Stimulated activated CD4-positive, alpha-beta T cell treated with anti-CD3 and anti-CD28 coated beads, TNF-alpha, amount 100 ng/mL, for 1 hour (primary cell): ENCODE results near the gene RAPGEF6.
"Not testable (repeated sequence)": the region's sequence is repeated elsewhere in the genome, so short reads cannot be mapped to it uniquely, and the experiment has no call there.

Experiments
- DNase-seq, 3 donors: peaks; one replicate each; pipeline ENCODE4 v3.0.0-alpha.2; 2020; ENCODE audit warnings: low read depth in 3 of 3, low spot score in 1 of 3

Gene RAPGEF6

GRCh38 chr5:131608597-131608996 lies 26.4 kb downstream of the RAPGEF6 start:
- DNase-seq = no peak

DNA sequence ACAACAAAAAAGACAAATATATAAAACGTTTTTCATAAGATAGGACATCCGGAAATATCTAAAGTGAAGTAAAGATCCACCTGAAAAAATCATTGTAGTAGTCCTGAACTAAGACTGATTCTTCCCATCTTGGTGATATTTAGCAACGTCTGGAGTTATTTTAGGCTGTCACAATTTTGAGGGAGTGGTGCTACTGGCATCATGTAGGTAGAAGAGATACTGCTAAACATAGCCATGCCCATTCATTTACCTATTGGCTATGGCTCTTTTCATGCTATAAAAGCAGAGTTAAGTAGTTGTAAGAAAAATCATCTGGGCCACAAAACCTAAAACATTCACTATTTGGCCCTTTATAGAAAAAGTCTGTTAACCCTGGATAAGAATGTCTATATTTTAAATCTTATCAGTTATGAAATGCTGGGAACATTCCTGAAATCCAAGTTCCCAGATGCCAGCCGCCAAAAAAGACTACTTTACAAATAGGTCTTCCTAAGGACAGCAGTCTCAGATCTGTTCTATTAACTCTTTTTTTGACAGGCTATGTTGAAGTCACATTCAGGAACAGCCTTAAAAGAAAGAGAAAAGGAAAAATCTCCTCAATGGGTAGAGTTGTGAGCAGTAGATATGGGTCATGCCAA lies 27.0 kb downstream of the RAPGEF6 start:
- no peak for DNase-seq

DNA sequence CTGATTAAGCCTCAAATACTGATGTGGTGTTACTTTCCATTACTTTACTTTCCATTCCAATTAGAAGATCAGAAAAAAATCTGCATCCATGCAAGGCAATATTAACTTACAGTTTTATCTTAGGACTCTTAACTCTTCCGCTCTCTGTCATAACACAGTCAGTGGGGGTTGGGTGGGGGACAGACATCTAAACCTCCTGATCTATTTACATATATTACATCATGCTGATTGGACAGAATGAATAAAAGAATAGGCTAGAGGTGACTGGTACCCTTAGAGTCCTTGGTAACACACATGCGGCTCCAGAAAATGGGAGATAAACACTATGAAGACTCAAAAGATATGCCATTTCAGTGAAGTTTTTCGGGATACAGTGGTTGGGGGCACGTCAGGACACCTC lies 27.6 kb downstream of the RAPGEF6 start:
- DNase-seq = no peak

DNA sequence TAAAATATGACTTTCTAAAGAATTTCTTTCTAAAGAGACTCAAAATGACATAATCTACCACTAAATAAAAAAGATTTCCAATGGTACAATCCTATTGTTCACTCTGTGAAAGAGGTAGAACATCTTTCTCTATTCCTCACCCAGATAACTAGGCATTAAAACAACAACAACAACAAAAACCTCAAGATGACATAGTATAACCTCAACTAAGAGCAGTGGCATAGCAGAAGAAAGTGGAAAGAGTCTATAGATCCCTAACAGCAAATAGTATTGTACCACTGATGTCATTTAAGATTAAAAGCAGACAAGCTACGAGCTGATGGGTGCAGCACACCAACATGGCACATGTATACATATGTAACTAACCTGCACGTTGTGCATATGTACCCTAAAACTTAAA lies 29.9 kb downstream of the RAPGEF6 start:
- DNase-seq = no peak

- DNase-seq = no peak
These were observed 39.7 kb downstream of the RAPGEF6 start for GRCh38 chr5:131595088-131596033.

GRCh38 chr5:131593921-131594320 lies 41.1 kb downstream of the RAPGEF6 start:
- DNase-seq = no peak

- not testable (repeated sequence) for DNase-seq
These were observed 41.6 kb downstream of the RAPGEF6 start for GRCh38 chr5:131593436-131593835.

- DNase-seq = no peak
These were observed 45.3 kb downstream of the RAPGEF6 start for GRCh38 chr5:131589510-131590348.

- DNase-seq = no peak
These were observed 47.5 kb downstream of the RAPGEF6 start for GRCh38 chr5:131587541-131587940.

DNA sequence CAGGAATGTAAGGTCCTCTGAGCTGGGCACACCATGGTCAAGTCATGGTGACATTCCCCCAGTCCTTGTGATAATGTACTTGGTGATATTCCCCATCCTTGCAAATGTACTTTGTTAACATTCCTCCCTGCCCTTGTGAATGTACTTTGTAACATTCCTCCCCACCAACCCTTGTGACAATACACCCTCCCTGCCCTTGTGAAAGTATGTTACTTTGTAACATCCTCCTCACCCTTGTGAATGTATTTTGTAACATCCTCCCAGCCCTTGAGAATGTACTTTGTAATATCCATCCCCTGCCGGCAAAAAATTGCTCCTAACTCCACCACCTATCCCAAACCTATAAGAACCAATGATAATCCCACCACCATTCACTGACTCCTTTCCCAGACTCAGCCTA lies 53.3 kb downstream of the RAPGEF6 start:
- DNase-seq = no peak

DNA sequence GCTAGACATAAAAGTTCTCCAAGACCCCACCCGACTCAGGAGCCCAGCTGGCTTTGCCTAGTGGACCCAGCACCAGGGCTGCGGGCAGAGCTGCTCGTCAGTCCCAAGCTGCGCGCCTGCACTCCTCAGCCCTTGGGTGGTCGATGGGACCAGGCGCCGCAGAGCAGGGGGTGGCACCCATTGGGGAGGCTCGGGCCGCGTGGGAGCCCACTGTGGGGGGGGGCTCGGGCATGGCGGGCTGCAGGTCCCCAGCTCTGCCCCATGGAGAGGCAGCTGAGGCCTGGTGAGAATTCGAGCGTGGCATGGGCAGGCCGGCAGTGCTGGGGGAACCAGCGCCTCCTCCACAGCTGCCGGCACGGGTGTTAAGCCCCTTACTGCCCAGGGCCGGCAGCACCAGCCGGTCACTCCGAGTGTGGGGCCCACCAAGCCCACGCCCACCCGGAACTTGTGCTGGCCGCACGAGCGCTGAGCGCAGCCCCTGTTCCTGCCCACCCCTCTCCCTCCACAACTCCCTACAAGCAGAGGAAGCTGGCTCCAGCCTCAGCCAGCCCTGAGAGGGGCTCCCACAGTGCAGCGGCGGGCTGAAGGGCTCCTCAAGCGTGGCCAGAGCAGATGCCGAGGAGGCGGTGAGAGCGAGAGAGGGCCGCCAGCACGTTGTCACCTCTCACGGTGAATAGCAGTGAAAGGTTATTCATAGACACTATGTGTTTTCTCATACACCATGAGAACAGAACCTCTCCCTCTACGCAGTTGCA lies 54.9 kb downstream of the RAPGEF6 start:
- DNase-seq = no peak

DNA sequence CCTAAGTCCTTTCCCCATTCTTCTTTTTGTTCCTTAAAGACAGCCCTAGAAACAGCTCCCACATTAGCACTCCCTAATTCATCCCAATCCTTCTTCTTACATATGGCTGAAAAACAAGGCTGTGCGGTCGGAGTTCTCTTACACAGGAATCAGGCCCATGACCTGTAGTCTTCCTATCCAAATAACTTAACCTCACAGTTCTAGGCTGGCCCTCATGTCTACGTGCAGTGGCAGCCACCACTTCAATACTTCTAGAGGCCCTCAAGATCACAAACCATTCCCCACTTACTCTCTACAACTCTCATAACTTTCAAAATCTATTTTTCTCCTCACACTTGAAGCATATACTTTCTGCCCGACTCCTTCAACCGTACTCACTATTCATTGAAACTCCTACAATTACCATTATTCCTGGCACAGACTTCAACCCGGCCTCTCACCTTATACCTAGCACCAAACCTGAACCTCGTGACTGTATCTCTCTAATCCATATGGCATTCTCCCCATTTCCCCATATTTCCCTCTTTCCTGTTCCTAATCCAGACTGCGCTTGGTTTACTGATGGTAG lies 59.3 kb downstream of the RAPGEF6 start:
- no peak for DNase-seq

DNA sequence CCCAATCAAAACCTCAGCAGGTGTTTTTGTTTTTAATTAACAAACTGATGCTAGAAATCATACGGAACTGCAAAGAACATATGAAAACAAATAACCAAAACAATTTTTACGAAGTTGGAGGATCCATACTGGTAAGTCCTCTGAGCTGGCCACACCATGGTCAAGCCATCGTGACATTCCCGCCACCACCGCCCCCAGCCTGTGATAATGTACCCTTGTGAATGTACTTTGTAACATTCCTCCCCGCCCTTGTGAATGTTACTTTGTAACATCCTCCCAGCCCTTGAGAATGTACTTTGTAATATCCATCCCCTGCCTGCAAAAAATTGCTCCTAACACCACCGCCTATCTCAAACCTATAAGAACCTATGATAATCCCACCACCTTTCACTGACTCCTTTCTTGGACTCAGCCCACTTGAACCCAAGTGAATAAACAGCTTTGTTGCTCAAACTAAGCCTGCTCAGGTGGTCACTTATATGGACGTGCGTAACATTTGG lies 63.3 kb downstream of the RAPGEF6 start:
- DNase-seq = no peak

- DNase-seq = no peak
These were observed 64.3 kb downstream of the RAPGEF6 start for GRCh38 chr5:131570757-131571156.

- no peak for DNase-seq
These were observed 70.8 kb downstream of the RAPGEF6 start for GRCh38 chr5:131564229-131564652.

- no peak for DNase-seq
These were observed 71.4 kb downstream of the RAPGEF6 start for GRCh38 chr5:131563434-131564228.

- no peak for DNase-seq
These were observed 84.4 kb downstream of the RAPGEF6 start for GRCh38 chr5:131550606-131551005.

- no peak for DNase-seq
These were observed 86.9 kb downstream of the RAPGEF6 start for GRCh38 chr5:131548176-131548575.

- DNase-seq = no peak
These were observed 89.2 kb downstream of the RAPGEF6 start for GRCh38 chr5:131545845-131546244.
